MM.1S (cell line): ENCODE results near the gene ECSIT.

Experiments
- EZH2 ChIP-seq: fragments of 300-600 bp; sonication (generic); optimal IDR thresholded peaks from 2 replicates; pipeline ENCODE3; 2017; ENCODE audit warnings: low read depth, mild to moderate bottlenecking, antibody characterized with exemption, low read length, mixed read lengths
- TF ChIP-seq, protein P1 (sequence below): fragments of 300-600 bp; sonication (generic); IDR thresholded peaks from 2 replicates; pipeline ENCODE4 v1.5.1; 2016; ENCODE audit warnings: antibody characterized with exemption, low read length, mixed read lengths

DNA sequence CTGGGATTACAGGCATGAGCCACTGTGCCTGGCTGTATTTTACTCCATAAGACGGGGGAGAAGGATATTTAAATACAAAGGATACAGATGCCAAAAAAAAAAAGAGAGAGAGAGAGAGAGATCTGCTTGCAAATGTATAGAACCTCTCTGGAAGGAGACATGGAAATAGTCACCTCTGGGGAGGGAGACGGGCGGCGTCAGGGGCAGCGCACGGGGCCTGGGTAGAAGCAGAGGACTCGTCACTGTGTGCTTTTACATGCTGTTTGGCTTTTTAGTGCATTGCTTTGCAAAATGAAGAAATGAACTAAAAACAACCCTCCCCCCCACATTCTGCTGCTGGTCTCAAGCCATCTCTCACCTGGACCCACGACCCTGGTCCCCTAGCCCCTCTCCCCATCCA, 18.5 kb downstream of the ECSIT start:
- TF ChIP-seq, protein P1, sequence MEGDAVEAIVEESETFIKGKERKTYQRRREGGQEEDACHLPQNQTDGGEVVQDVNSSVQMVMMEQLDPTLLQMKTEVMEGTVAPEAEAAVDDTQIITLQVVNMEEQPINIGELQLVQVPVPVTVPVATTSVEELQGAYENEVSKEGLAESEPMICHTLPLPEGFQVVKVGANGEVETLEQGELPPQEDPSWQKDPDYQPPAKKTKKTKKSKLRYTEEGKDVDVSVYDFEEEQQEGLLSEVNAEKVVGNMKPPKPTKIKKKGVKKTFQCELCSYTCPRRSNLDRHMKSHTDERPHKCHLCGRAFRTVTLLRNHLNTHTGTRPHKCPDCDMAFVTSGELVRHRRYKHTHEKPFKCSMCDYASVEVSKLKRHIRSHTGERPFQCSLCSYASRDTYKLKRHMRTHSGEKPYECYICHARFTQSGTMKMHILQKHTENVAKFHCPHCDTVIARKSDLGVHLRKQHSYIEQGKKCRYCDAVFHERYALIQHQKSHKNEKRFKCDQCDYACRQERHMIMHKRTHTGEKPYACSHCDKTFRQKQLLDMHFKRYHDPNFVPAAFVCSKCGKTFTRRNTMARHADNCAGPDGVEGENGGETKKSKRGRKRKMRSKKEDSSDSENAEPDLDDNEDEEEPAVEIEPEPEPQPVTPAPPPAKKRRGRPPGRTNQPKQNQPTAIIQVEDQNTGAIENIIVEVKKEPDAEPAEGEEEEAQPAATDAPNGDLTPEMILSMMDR: no peak
- no peak for TF ChIP-seq EZH2
